HepG2 (cell line): ENCODE results near the gene UBXN2A. TPM values are rescaled to one million over a fixed set of nuclear protein-coding genes. Genes with fewer than 3 reads are reported as not detected.
A peak's percentile ranks its signal among the peaks of the same experiment; 100 is the strongest.

Experiments
- CAMTA2 ChIP-seq: sonication (generic); formaldehyde crosslinking; IDR thresholded peaks from 2 replicates; pipeline ENCODE4 v1.4.0; 2020; ENCODE audit warnings: mild to moderate bottlenecking, missing genetic modification reagents, borderline replicate concordance
- DPF2 ChIP-seq: sonication (generic); formaldehyde crosslinking; IDR thresholded peaks from 2 replicates; pipeline ENCODE4 v1.4.0; 2020; ENCODE audit warnings: mild to moderate bottlenecking, low read depth, missing genetic modification reagents, borderline replicate concordance
- HOXD1 ChIP-seq: sonication (generic); formaldehyde crosslinking; IDR thresholded peaks from 2 replicates; pipeline ENCODE4 v1.5.0; 2020; ENCODE audit warnings: missing genetic modification reagents
- KAT7 ChIP-seq: IDR thresholded peaks from 2 replicates; pipeline ENCODE4 v1.6.1; 2018; ENCODE audit warnings: borderline replicate concordance, missing compliant biosample characterization
- KDM6A ChIP-seq: IDR thresholded peaks from 2 replicates; pipeline ENCODE4 v1.6.1; 2016; ENCODE audit warnings: low read depth
- MED13 ChIP-seq: sonication (generic); formaldehyde crosslinking; IDR thresholded peaks from 2 replicates; pipeline ENCODE4 v1.5.0; 2020; ENCODE audit warnings: missing genetic modification reagents
- MEIS2 ChIP-seq: sonication (generic); formaldehyde crosslinking; IDR thresholded peaks from 2 replicates; pipeline ENCODE4 v1.9.0; 2021; ENCODE audit warnings: mild to moderate bottlenecking, missing genetic modification reagents
- NFE2L2 ChIP-seq: fragments of 150-350 bp; IDR thresholded peaks from 2 replicates; pipeline ENCODE4 v1.6.1; 2014; ENCODE audit warnings: low read length
- PCBP1 ChIP-seq: fragments of 200-400 bp; formaldehyde crosslinking; IDR thresholded peaks from 2 replicates; pipeline ENCODE4 v1.6.1; 2017; ENCODE audit warnings: mild to moderate bottlenecking, low read depth, low read length, borderline replicate concordance
- RARG ChIP-seq: sonication (generic); formaldehyde crosslinking; IDR thresholded peaks from 2 replicates; pipeline ENCODE4 v1.4.0; 2020; ENCODE audit warnings: low read depth, mild to moderate bottlenecking, missing genetic modification reagents
- RXRA ChIP-seq: sonication (generic); formaldehyde crosslinking; IDR thresholded peaks from 2 replicates; pipeline ENCODE4 v1.5.1; 2020; ENCODE audit warnings: missing genetic modification reagents
- SAFB2 ChIP-seq: sonication (generic); formaldehyde crosslinking; IDR thresholded peaks from 2 replicates; pipeline ENCODE4 v1.5.1; 2020; ENCODE audit warnings: missing genetic modification reagents, low read depth, mild to moderate bottlenecking, borderline replicate concordance
- SSRP1 ChIP-seq: IDR thresholded peaks from 2 replicates; pipeline ENCODE4 v1.6.1; 2016; ENCODE audit warnings: control low read depth
- ZBTB8A ChIP-seq: sonication (generic); formaldehyde crosslinking; IDR thresholded peaks from 2 replicates; pipeline ENCODE4 v1.4.0; 2020; ENCODE audit warnings: mild to moderate bottlenecking, low read depth, missing genetic modification reagents, borderline replicate concordance
- ZNF281 ChIP-seq: sonication (generic); formaldehyde crosslinking; IDR thresholded peaks from 2 replicates; pipeline ENCODE4 v1.4.0; 2020; ENCODE audit warnings: missing genetic modification reagents, borderline replicate concordance
- ZNF331 ChIP-seq: sonication (generic); formaldehyde crosslinking; IDR thresholded peaks from 2 replicates; pipeline ENCODE4 v1.4.0; 2020; ENCODE audit warnings: missing genetic modification reagents
- ZNF441 ChIP-seq: sonication (generic); formaldehyde crosslinking; IDR thresholded peaks from 2 replicates; pipeline ENCODE4 v1.7.0; 2021; ENCODE audit warnings: missing genetic modification reagents, borderline replicate concordance
- ZNF557 ChIP-seq: sonication (generic); formaldehyde crosslinking; IDR thresholded peaks from 2 replicates; pipeline ENCODE4 v1.4.0; 2020; ENCODE audit warnings: missing genetic modification reagents
- ZNF619 ChIP-seq: sonication (generic); formaldehyde crosslinking; IDR thresholded peaks from 2 replicates; pipeline ENCODE4 v1.4.0; 2020; ENCODE audit warnings: mild to moderate bottlenecking, missing genetic modification reagents
- ZSCAN30 ChIP-seq: sonication (generic); formaldehyde crosslinking; IDR thresholded peaks from 2 replicates; pipeline ENCODE4 v1.5.0; 2020; ENCODE audit warnings: mild to moderate bottlenecking, missing genetic modification reagents
- polyA plus RNA-seq, 8 experiments: library from polyadenylated mRNA; depleted of rRNA in 3 of 8; stranded (reverse) in 7 of 8; unstranded in 1 of 8; fragments of >200 nt; fragmentation: Illumina TruSeq in 4 of 8; extraction: Trizol in 4 of 8; gene quantifications; 2 replicates each; pipeline versions ENCODE4 v1.2.1 to v1.2.3, GENCODE V29; 2011 to 2016; ENCODE audit warnings: low read depth in 4 of 8, missing spikeins in 1 of 8, mixed read lengths in 1 of 8; ENCODE audit not compliant: insufficient read depth in 1 of 8
- total RNA-seq, 5 experiments: library from RNA; depleted of rRNA; stranded (reverse); fragments of >200 nt; fragmentation: Illumina TruSeq; extraction: Trizol; gene quantifications; 2 replicates each; pipeline ENCODE4 v1.2.3, GENCODE V29; 2016; ENCODE audit warnings: low read depth in 1 of 5
- TF ChIP-seq, protein P1 (sequence below): sonication (generic); formaldehyde crosslinking; IDR thresholded peaks from 2 replicates; pipeline ENCODE4 v1.5.0; 2020; ENCODE audit warnings: missing genetic modification reagents, mild to moderate bottlenecking, borderline replicate concordance
- TF ChIP-seq, protein P2 (sequence below): sonication (generic); formaldehyde crosslinking; IDR thresholded peaks from 2 replicates; pipeline ENCODE4 v1.8.1; 2023; ENCODE audit warnings: missing genetic modification reagents, mild to moderate bottlenecking, borderline replicate concordance
- TF ChIP-seq, protein P3 (sequence below): sonication (generic); formaldehyde crosslinking; IDR thresholded peaks from 2 replicates; pipeline ENCODE4 v1.4.0; 2020; ENCODE audit warnings: mild to moderate bottlenecking, low read depth, missing genetic modification reagents

UBXN2A gene
- total and polyA plus RNA-seq, 2 of the 13 experiments (the other 11 are each of a cell fraction or from before 2014, with no cell fraction given) = 8.3 to 20.9 TPM

GRCh38 chr2:24015562-24016375, 75.5 kb downstream of the UBXN2A start (continued):
- TF ChIP-seq RARG (CRISPR knock-in tag) (no peak), ZNF619 (CRISPR knock-in tag) (peak; percentile 75; the same call in 1 of the 2 replicates), CAMTA2 (CRISPR knock-in tag) (peak; percentile 54; the same call in 1 of the 2 replicates), KAT7 (0 out of 2 replicates have a peak, but pooled peaks have one; percentile 67), ZBTB8A (CRISPR knock-in tag) (no peak), ZSCAN30 (CRISPR knock-in tag) (0 out of 2 replicates have a peak, but pooled peaks have one; percentile 63), MEIS2 (CRISPR knock-in tag) (peak; percentile 70), SAFB2 (no peak), HOXD1 (CRISPR knock-in tag) (no peak), KDM6A (peak; percentile 79), SSRP1 (CRISPR knock-in tag) (no peak), RXRA (CRISPR knock-in tag) (0 out of 2 replicates have a peak, but pooled peaks have one; percentile 47), NFE2L2 (no peak), MED13 (no peak), ZNF331 (CRISPR knock-in tag) (peak; percentile 45; the same call in 1 of the 2 replicates), ZNF441 (CRISPR knock-in tag) (peak; percentile 68; the same call in 1 of the 2 replicates), ZNF281 (CRISPR knock-in tag) (no peak; the same call in 1 of the 2 replicates), PCBP1 (no peak), ZNF557 (CRISPR knock-in tag) (no peak), DPF2 (CRISPR knock-in tag) (peak; percentile 94)
- TF ChIP-seq, protein P1, sequence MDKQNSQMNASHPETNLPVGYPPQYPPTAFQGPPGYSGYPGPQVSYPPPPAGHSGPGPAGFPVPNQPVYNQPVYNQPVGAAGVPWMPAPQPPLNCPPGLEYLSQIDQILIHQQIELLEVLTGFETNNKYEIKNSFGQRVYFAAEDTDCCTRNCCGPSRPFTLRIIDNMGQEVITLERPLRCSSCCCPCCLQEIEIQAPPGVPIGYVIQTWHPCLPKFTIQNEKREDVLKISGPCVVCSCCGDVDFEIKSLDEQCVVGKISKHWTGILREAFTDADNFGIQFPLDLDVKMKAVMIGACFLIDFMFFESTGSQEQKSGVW = no peak
- TF ChIP-seq, protein P2, sequence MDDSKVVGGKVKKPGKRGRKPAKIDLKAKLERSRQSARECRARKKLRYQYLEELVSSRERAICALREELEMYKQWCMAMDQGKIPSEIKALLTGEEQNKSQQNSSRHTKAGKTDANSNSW = no peak
- TF ChIP-seq, protein P3, sequence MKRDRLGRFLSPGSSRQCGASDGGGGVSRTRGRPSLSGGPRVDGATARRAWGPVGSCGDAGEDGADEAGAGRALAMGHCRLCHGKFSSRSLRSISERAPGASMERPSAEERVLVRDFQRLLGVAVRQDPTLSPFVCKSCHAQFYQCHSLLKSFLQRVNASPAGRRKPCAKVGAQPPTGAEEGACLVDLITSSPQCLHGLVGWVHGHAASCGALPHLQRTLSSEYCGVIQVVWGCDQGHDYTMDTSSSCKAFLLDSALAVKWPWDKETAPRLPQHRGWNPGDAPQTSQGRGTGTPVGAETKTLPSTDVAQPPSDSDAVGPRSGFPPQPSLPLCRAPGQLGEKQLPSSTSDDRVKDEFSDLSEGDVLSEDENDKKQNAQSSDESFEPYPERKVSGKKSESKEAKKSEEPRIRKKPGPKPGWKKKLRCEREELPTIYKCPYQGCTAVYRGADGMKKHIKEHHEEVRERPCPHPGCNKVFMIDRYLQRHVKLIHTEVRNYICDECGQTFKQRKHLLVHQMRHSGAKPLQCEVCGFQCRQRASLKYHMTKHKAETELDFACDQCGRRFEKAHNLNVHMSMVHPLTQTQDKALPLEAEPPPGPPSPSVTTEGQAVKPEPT (CRISPR knock-in tag) = no peak
